NCI-H2029 (cell line): ENCODE data around the gene GALR2.
A peak's percentile ranks its signal among the peaks of the same experiment; 100 is the strongest.
"Not testable (repeated sequence)": the region's sequence is repeated elsewhere in the genome, so short reads cannot be mapped to it uniquely, and the experiment has no call there.

Experiments
- DNase-seq: peaks from one replicate; lab custom pipeline; 2025; lab: John Stamatoyannopoulos, UW

The GALR2 gene

GRCh38 chr17:76049836-76050537 is 24.6 kb upstream of the GALR2 start:
- no peak for DNase-seq

DNA sequence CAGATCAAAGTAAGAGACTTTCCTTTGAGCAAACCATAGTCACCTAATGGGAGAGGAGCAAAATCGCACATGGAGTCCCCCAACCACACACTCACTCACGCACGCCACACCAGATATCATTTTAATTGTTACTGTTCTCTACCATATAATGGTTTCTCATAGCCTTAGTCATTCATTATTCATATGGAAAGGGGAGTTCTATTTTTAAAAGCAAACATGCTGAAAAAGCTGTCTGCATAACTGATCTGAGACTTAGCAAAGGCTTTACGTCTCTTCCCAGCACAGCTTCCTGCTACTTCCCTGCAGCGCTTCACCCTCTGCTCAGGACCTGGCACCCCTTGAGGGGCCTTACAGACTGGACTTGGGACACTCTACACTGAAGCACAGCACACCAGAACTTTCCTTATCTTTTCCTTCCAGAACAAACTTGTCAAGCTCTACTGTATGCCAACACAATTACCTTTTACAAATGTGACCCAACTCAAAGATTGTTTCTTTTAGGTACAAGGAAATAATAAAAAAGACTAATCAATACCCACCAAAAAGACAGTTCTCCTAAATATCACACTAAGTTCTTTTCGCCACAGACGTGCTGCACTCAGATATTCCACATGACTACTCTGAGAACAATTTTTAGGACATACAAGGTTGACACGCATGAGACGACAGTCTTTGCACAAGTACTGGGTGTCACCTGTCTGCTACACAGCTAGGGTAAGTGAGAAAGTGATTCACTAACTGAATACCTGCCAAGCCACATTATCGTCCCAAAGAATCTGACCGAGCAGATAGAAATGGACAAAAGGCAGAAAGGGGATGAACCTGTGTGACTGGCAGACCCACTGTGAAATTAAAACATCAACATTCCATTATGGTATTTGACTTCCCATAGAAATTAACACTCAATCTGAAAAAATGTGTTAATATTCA is 23.8 kb upstream of the GALR2 start:
- no peak for DNase-seq

- no peak for DNase-seq
Observed at GRCh38 chr17:76051561-76051960, 23.0 kb upstream of the GALR2 start.

DNA sequence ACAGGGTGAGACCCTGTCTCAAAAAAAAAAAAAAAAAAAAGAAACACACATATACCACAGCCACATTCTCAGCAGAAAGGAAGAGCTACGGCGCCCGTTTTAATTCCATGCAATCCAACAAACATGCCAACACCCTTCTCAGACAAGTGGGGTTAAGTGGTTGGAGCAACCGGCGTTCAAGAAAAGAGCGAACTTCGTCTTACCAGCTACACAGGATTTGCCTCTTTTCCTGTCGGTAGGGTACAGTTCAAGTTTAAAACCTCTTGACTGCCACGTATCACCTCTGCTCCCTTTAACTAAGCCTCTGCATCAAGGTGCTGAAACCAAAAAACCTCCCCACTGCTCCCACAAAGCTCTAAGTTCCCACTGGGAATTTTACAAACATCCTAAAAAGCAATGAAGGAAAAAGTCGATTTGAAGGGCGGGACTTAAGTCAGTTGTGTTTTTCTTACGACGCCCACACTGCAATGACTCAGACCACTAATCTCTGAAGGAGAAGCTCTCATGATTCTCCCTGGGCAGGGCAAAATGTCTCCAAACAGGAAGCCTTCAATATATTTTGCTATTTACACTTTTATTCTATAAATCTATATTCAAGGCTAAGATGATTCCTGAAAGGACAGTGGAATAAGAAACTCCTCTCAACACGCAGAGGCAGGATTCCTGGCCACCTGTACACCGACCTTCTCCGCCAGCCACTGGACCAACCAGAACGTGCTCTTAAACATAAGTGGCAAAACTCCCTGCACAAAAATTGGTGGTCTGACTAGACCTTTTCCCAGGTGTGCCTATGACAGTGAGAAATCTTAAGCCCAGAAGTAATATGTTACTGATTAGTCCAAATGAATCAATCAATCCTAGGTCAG is 21.1 kb upstream of the GALR2 start:
- no peak for DNase-seq

GRCh38 chr17:76054112-76054476 is 20.5 kb upstream of the GALR2 start:
- no peak for DNase-seq

- DNase-seq, result no peak
Observed at GRCh38 chr17:76056882-76057281, 17.7 kb upstream of the GALR2 start.

DNA sequence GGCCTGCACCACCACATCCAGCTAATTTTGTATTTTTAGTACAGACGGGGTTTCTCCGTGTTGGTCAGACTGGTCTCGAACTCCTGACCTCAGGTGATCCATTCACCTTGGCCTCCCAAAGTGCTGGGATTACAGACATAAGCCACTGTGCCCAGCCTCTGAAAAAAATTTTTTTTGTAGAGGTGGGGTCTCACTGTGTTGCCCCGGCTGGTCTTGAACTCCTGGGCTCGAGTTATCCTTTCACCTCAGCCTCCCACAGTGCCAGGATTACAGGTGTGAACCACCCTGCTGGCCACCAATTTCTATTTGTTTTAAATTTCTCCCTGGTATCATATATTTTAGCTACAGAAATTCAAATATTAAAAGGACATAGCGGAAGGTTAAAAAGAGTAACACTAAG is 16.3 kb upstream of the GALR2 start:
- not testable (repeated sequence) for DNase-seq

DNA sequence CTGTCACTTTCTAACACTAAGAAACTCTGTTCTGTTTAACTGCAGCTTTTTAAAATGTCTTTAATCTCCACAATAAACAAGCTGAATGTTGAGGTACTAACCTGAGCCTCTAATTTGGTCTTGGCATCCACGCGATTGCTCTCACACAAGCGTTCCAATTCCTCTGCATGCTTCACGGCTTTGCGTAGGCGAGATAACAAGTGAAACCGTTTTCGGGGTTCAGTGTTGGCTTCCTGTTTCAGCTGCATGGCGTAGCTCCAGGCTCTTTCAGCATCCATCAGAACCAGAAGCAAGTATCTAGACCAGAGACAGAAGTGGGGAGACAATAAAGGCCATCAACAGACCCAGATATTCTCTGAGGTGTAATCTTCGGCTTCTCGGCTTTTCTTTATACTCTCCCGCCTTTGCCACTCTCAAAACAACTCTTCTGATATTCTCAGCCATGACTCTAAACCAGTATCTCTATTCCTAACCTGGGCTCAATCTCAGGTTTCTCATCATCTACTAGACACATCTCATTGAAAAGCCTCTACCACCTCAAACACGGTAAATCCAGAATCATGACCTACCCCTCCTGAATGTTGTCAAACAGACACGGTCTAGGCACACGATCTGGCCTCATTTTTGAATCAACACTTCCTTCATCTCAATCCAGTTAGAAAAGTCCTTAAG is 10.6 kb upstream of the GALR2 start:
- no peak for DNase-seq

DNA sequence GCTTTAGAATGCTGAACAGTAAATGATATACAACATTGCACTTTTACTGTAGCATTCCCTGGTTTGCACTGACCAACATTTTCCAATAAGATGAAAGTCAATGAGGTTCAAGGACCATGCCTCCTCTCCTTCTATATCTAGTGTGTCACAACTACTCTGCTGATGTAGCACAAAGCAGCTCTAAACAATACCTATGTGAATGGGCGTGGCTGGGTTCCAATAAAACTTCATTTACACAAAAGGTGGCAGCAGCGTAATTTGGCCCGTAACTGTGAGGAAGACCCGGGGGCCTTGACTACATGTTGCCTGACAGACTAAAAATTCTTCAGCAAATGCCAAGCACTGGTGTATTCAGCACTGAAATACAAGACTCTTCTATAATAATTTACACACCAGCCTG is 8.8 kb upstream of the GALR2 start:
- DNase-seq, result no peak

- no peak for DNase-seq
Observed at GRCh38 chr17:76071531-76072147, 2.9 kb upstream of the GALR2 start.

GRCh38 chr17:76072148-76072858 is 2.3 kb upstream of the GALR2 start, which contains the start of gene SRP68:
Gene SRP68 (minus strand): TSS chr17:76072517. CDS start chr17:76072491, 26 bp downstream.
- DNase-seq, result peak; percentile 84

GRCh38 chr17:76075364-76076145 is 974 bp downstream of the GALR2 start:
- no peak for DNase-seq

- DNase-seq, result no peak
Observed at GRCh38 chr17:76076146-76076764, 1.7 kb downstream of the GALR2 start.

DNA sequence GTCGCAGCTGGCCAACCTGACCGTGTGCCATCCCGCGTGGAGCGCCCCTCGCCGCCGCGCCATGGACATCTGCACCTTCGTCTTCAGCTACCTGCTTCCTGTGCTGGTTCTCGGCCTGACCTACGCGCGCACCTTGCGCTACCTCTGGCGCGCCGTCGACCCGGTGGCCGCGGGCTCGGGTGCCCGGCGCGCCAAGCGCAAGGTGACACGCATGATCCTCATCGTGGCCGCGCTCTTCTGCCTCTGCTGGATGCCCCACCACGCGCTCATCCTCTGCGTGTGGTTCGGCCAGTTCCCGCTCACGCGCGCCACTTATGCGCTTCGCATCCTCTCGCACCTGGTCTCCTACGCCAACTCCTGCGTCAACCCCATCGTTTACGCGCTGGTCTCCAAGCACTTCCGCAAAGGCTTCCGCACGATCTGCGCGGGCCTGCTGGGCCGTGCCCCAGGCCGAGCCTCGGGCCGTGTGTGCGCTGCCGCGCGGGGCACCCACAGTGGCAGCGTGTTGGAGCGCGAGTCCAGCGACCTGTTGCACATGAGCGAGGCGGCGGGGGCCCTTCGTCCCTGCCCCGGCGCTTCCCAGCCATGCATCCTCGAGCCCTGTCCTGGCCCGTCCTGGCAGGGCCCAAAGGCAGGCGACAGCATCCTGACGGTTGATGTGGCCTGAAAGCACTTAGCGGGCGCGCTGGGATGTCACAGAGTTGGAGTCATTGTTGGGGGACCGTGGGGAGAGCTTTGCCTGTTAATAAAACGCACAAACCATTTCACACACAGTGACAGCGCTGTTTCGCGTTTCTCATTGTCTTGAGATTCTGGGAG is 2.4 kb downstream of the GALR2 start:
- DNase-seq, result no peak

GRCh38 chr17:76077584-76078110 is 3.1 kb downstream of the GALR2 start:
- no peak for DNase-seq

DNA sequence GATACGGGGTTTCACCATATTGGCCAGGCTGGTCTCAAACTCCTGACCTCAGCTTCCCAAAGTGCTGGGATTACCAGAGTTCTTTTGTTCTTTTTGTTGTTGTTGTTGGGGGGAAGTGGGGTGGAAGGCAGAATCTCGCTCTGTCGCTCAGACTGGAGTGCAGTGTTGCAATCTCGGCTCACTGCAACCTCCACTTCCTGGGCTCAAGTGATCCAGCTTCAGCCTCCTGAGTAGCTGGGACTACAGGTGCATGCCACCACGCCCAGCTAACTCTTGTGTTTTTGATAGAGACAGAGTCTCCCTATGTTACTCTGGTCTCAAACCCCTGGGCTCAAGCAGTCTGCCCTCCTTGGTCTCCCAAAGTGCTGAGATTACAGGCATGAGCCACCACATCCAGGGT is 3.8 kb downstream of the GALR2 start:
- not testable (repeated sequence) for DNase-seq

DNA sequence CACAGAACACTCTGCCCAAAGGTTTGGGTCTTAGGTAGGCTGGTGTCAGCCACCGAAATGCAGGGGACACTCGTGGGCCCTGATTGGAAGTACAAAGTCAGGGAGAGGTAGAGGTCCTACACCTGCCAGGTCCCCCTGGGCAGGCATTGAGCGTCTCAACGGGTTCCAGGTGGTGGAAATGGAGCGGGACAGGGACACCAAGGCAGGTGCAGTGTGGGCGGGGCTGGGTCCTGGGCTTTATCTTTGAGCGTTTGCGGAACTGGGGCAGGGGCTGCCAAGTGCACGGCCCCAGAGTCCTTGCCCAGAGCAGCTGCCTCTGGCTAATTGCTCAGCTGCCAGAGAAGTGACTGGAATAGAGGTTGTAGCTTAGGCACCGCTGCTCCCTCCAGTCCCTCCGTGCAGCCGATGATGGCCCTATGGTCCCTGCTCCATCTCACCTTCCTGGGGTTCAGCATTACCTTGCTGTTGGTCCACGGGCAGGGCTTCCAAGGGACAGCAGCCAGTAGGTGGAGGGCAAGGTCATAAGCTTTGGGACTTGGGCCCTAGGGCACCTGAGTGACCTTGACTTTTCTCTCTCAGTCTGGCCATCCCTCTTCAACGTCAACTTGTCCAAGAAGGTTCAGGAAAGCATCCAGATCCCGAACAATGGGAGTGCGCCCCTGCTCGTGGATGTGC is 4.4 kb downstream of the GALR2 start, which contains the start of gene ZACN:
ZACN (plus strand) TSS at position 323 of the 675 bp plus-strand sequence; CDS start at position 406, 83 bp downstream.
- DNase-seq, result peak; percentile 9
